GM23338 (cell line): ENCODE results near the gene TDP2. TPM values are rescaled to one million over a fixed set of nuclear protein-coding genes. Genes with fewer than 3 reads are reported as not detected.

Source experiments
- ATAC-seq: fragments of 200-7000 bp; cut with Tn5 transposase; 3 replicates; pipeline ENCODE4 v1.9.1; 2020
- DNase-seq: peaks from one replicate; pipeline ENCODE4 v3.0.0-alpha.2; 2015; ENCODE audit warnings: low spot score
- H2AFZ ChIP-seq: fragments of 200-600 bp; sonication (generic); 2 replicates; pipeline ENCODE4 v1.8.0; 2016; ENCODE audit warnings: antibody characterized with exemption, mild to moderate bottlenecking, moderate library complexity
- H3F3A ChIP-seq: fragments of 200-600 bp; sonication (generic); replicated peaks from 2 replicates; pipeline ENCODE4 v1.8.0; 2017; ENCODE audit warnings: antibody characterized with exemption, mixed run types, low read depth
- H3K27ac ChIP-seq: fragments of 200-600 bp; sonication (generic); 2 replicates; pipeline ENCODE4 v1.6.1; 2016; ENCODE audit warnings: low read depth
- H3K27me3 ChIP-seq: fragments of 200-600 bp; sonication (generic); 2 replicates; pipeline ENCODE4 v1.8.0; 2016; ENCODE audit warnings: mild to moderate bottlenecking, mixed run types, moderate library complexity; ENCODE audit not compliant: insufficient read depth
- H3K36me3 ChIP-seq: fragments of 200-600 bp; sonication (generic); 2 replicates; pipeline ENCODE4 v1.8.0; 2016; ENCODE audit warnings: mild to moderate bottlenecking; ENCODE audit not compliant: insufficient read depth
- H3K4me1 ChIP-seq: fragments of 200-600 bp; sonication (generic); 2 replicates; pipeline ENCODE4 v1.8.0; 2016; ENCODE audit warnings: mild to moderate bottlenecking, moderate library complexity; ENCODE audit not compliant: insufficient read depth
- H3K4me2 ChIP-seq: fragments of 200-600 bp; sonication (generic); 2 replicates; pipeline ENCODE4 v1.7.1; 2017; ENCODE audit warnings: mixed run types
- H3K4me3 ChIP-seq: fragments of 200-600 bp; sonication (generic); 2 replicates; pipeline ENCODE4 v1.6.1; 2016; ENCODE audit warnings: mixed run types
- H3K79me2 ChIP-seq: fragments of 200-600 bp; sonication (generic); replicated peaks from 2 replicates; pipeline ENCODE4 v1.8.0; 2017; ENCODE audit warnings: mild to moderate bottlenecking; ENCODE audit not compliant: insufficient read depth
- H3K9me2 ChIP-seq: fragments of 200-600 bp; sonication (generic); 2 replicates; pipeline ENCODE4 v1.8.0; 2017; ENCODE audit not compliant: insufficient read depth
- H4K20me1 ChIP-seq: fragments of 200-600 bp; sonication (generic); replicated peaks from 2 replicates; pipeline ENCODE4 v1.8.0; 2017; ENCODE audit warnings: mild to moderate bottlenecking; ENCODE audit not compliant: insufficient read depth
- H3K27ac Mint-ChIP-seq: 2 replicates; pipeline ENCODE4 v1.8.0; 2020; ENCODE audit warnings: inconsistent platforms, mild to moderate bottlenecking, moderate library complexity, mixed read lengths
- H3K27me3 Mint-ChIP-seq: 3 replicates; pipeline ENCODE4 v1.8.0; 2022; ENCODE audit warnings: low read depth, mild to moderate bottlenecking, moderate library complexity, mixed read lengths, inconsistent platforms; ENCODE audit not compliant: insufficient read depth, poor library complexity
- H3K36me3 Mint-ChIP-seq: 3 replicates; pipeline ENCODE4 v1.8.0; 2021; ENCODE audit warnings: low read depth, mild to moderate bottlenecking, inconsistent platforms, moderate library complexity, mixed read lengths
- H3K4me1 Mint-ChIP-seq: 3 replicates; pipeline ENCODE4 v1.8.0; 2020; ENCODE audit warnings: mild to moderate bottlenecking, inconsistent platforms, mixed read lengths
- H3K4me3 Mint-ChIP-seq: 3 replicates; pipeline ENCODE4 v1.8.0; 2021; ENCODE audit warnings: moderate library complexity, mild to moderate bottlenecking, inconsistent platforms, mixed read lengths
- H3K9me3 Mint-ChIP-seq: 3 replicates; pipeline ENCODE4 v1.8.0; 2020; ENCODE audit warnings: moderate library complexity, mild to moderate bottlenecking, inconsistent platforms, mixed read lengths
- CREB1 ChIP-seq: fragments of 250-450 bp; sonication (Bioruptor Pico); IDR thresholded peaks from 2 replicates; pipeline ENCODE4 v1.5.0; 2020; ENCODE audit warnings: low read depth, mild to moderate bottlenecking, moderate library complexity
- EZH2 ChIP-seq: fragments of 200-600 bp; sonication (generic); IDR thresholded peaks from one replicate; pipeline ENCODE4 v1.8.0; 2017; ENCODE audit warnings: antibody characterized with exemption, mild to moderate bottlenecking, low read depth; ENCODE audit not compliant: unreplicated experiment
- EZH2phosphoT487 ChIP-seq: fragments of 200-600 bp; sonication (generic); IDR thresholded peaks from one replicate; pipeline ENCODE4 v1.8.1; 2018; ENCODE audit warnings: antibody characterized with exemption; ENCODE audit not compliant: unreplicated experiment
- JUNB ChIP-seq: IDR thresholded peaks from one replicate; pipeline ENCODE4 v1.6.1; 2016; ENCODE audit warnings: antibody characterized with exemption; ENCODE audit not compliant: unreplicated experiment
- NANOG ChIP-seq: IDR thresholded peaks from 2 replicates; pipeline ENCODE4 v1.6.1; 2016; ENCODE audit warnings: antibody characterized with exemption, borderline replicate concordance
- POLR2AphosphoS5 ChIP-seq: IDR thresholded peaks from 2 replicates; pipeline ENCODE4 v1.6.1; 2016; ENCODE audit warnings: antibody characterized with exemption, low read depth
- STAT1 ChIP-seq: IDR thresholded peaks from one replicate; pipeline ENCODE4 v1.6.1; 2016; ENCODE audit warnings: antibody characterized with exemption; ENCODE audit not compliant: unreplicated experiment
- ZNF114 ChIP-seq: fragments of 250-450 bp; sonication (Bioruptor Pico); IDR thresholded peaks from 2 replicates; pipeline ENCODE4 v1.5.0; 2020; ENCODE audit warnings: mild to moderate bottlenecking, moderate library complexity
- ZNF331 ChIP-seq: fragments of 250-450 bp; sonication (Bioruptor Pico); IDR thresholded peaks from 2 replicates; pipeline ENCODE4 v1.5.0; 2020; ENCODE audit warnings: low read depth, mild to moderate bottlenecking, moderate library complexity
- polyA plus RNA-seq: library from polyadenylated mRNA; unstranded; fragments of >200 nt; fragmentation: Nextera tagmentation; extraction: Ambion mirVana; gene quantifications from 2 replicates; pipeline ENCODE4 v1.2.1, GENCODE V29; 2016
- total RNA-seq: library from RNA; depleted of rRNA; stranded (reverse); fragments of >200 nt; shearing (Covaris generic); gene quantifications from 2 replicates; pipeline ENCODE4 v1.2.3, GENCODE V29; 2014
- TF ChIP-seq, protein P1 (sequence below): IDR thresholded peaks from one replicate; pipeline ENCODE4 v1.6.1; 2018; ENCODE audit warnings: antibody characterized with exemption; ENCODE audit not compliant: unreplicated experiment
- TF ChIP-seq, protein P2 (sequence below), 2 experiments: fragments of 200-600 bp in 1 of 2; sonication (generic) in 1 of 2; conservative IDR thresholded peaks; 2 replicates each; pipeline versions ENCODE4 v1.5.1 to v1.6.1; 2016 to 2017; ENCODE audit warnings: antibody characterized with exemption in 2 of 2, low read depth in 2 of 2, mild to moderate bottlenecking in 2 of 2, moderate library complexity in 1 of 2
- TF ChIP-seq, protein P3 (sequence below): IDR thresholded peaks from 2 replicates; pipeline ENCODE4 v1.6.1; 2016; ENCODE audit warnings: antibody characterized with exemption
- TF ChIP-seq, protein P4 (sequence below): fragments of 250-450 bp; sonication (Bioruptor Pico); IDR thresholded peaks from 2 replicates; pipeline ENCODE4 v1.5.0; 2020; ENCODE audit warnings: mild to moderate bottlenecking, moderate library complexity

Gene TDP2
- total and polyA plus RNA-seq, 2 experiments from 2014 or later = 46.8 to 47.8 TPM

DNA sequence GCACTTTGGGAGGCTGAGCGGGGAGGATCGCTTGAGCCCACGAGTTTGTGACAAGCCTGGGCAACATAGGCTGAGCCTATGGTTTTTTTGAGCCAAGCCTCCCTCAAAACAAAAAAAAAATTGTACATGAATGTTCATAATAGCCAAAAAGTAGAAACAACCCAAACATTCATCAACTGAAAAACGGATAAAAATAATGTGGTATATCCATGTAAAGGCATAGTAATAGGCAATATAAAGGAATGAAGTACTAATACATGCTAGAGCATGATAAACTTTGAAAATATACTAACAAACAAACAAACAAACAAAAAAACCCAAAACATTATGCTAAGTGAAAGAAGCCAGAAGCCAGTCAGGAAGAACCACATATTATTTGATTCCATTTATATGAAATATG is 56.0 kb downstream of the TDP2 start:
- Mint-ChIP-seq H3K4me3 (no peak overlapping the region), H3K36me3 (no peaks in the 10 kb centered on the region), H3K27ac (no peak overlapping the region), H3K27me3 (no peaks in the 10 kb centered on the region), H3K4me1 (peaks cover 14% of the 10 kb centered on the region), H3K9me3 (no peaks in the 10 kb centered on the region; the same call in 2 of the 3 replicates)
- H3F3A ChIP-seq = no peaks in the 10 kb centered on the region
- no peak overlapping the region for H3K4me2 ChIP-seq
- no peaks in the 10 kb centered on the region for H3K36me3 ChIP-seq
- H2AFZ ChIP-seq = no peak overlapping the region
- H3K9me2 ChIP-seq = no peaks in the 10 kb centered on the region; the same call in 1 of the 2 replicates
- no peak overlapping the region for H3K4me3 ChIP-seq
- no peaks in the 10 kb centered on the region for H4K20me1 ChIP-seq
- no peak for DNase-seq
- H3K79me2 ChIP-seq = no peaks in the 10 kb centered on the region
- peaks cover 6% of the 10 kb centered on the region; the same call in 1 of the 2 replicates for H3K4me1 ChIP-seq
- TF ChIP-seq ZNF331 (CRISPR knock-in tag) = no peak
- TF ChIP-seq, protein P1, sequence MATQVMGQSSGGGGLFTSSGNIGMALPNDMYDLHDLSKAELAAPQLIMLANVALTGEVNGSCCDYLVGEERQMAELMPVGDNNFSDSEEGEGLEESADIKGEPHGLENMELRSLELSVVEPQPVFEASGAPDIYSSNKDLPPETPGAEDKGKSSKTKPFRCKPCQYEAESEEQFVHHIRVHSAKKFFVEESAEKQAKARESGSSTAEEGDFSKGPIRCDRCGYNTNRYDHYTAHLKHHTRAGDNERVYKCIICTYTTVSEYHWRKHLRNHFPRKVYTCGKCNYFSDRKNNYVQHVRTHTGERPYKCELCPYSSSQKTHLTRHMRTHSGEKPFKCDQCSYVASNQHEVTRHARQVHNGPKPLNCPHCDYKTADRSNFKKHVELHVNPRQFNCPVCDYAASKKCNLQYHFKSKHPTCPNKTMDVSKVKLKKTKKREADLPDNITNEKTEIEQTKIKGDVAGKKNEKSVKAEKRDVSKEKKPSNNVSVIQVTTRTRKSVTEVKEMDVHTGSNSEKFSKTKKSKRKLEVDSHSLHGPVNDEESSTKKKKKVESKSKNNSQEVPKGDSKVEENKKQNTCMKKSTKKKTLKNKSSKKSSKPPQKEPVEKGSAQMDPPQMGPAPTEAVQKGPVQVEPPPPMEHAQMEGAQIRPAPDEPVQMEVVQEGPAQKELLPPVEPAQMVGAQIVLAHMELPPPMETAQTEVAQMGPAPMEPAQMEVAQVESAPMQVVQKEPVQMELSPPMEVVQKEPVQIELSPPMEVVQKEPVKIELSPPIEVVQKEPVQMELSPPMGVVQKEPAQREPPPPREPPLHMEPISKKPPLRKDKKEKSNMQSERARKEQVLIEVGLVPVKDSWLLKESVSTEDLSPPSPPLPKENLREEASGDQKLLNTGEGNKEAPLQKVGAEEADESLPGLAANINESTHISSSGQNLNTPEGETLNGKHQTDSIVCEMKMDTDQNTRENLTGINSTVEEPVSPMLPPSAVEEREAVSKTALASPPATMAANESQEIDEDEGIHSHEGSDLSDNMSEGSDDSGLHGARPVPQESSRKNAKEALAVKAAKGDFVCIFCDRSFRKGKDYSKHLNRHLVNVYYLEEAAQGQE = no peak
- TF ChIP-seq, protein P2, sequence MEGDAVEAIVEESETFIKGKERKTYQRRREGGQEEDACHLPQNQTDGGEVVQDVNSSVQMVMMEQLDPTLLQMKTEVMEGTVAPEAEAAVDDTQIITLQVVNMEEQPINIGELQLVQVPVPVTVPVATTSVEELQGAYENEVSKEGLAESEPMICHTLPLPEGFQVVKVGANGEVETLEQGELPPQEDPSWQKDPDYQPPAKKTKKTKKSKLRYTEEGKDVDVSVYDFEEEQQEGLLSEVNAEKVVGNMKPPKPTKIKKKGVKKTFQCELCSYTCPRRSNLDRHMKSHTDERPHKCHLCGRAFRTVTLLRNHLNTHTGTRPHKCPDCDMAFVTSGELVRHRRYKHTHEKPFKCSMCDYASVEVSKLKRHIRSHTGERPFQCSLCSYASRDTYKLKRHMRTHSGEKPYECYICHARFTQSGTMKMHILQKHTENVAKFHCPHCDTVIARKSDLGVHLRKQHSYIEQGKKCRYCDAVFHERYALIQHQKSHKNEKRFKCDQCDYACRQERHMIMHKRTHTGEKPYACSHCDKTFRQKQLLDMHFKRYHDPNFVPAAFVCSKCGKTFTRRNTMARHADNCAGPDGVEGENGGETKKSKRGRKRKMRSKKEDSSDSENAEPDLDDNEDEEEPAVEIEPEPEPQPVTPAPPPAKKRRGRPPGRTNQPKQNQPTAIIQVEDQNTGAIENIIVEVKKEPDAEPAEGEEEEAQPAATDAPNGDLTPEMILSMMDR (conservative IDR thresholded peaks at IDR 0.05; ENCODE audit: low read depth in 2 of 2) = no peak
- TF ChIP-seq NANOG = no peak
- no peak for TF ChIP-seq ZNF114 (CRISPR knock-in tag)
- TF ChIP-seq CREB1 (CRISPR knock-in tag) = no peak
- TF ChIP-seq EZH2phosphoT487 = no peak
- TF ChIP-seq, protein P3, sequence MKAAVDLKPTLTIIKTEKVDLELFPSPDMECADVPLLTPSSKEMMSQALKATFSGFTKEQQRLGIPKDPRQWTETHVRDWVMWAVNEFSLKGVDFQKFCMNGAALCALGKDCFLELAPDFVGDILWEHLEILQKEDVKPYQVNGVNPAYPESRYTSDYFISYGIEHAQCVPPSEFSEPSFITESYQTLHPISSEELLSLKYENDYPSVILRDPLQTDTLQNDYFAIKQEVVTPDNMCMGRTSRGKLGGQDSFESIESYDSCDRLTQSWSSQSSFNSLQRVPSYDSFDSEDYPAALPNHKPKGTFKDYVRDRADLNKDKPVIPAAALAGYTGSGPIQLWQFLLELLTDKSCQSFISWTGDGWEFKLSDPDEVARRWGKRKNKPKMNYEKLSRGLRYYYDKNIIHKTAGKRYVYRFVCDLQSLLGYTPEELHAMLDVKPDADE = no peak
- no peak for TF ChIP-seq POLR2AphosphoS5
- no peak for TF ChIP-seq STAT1
- no peak for TF ChIP-seq JUNB
- TF ChIP-seq, protein P4, sequence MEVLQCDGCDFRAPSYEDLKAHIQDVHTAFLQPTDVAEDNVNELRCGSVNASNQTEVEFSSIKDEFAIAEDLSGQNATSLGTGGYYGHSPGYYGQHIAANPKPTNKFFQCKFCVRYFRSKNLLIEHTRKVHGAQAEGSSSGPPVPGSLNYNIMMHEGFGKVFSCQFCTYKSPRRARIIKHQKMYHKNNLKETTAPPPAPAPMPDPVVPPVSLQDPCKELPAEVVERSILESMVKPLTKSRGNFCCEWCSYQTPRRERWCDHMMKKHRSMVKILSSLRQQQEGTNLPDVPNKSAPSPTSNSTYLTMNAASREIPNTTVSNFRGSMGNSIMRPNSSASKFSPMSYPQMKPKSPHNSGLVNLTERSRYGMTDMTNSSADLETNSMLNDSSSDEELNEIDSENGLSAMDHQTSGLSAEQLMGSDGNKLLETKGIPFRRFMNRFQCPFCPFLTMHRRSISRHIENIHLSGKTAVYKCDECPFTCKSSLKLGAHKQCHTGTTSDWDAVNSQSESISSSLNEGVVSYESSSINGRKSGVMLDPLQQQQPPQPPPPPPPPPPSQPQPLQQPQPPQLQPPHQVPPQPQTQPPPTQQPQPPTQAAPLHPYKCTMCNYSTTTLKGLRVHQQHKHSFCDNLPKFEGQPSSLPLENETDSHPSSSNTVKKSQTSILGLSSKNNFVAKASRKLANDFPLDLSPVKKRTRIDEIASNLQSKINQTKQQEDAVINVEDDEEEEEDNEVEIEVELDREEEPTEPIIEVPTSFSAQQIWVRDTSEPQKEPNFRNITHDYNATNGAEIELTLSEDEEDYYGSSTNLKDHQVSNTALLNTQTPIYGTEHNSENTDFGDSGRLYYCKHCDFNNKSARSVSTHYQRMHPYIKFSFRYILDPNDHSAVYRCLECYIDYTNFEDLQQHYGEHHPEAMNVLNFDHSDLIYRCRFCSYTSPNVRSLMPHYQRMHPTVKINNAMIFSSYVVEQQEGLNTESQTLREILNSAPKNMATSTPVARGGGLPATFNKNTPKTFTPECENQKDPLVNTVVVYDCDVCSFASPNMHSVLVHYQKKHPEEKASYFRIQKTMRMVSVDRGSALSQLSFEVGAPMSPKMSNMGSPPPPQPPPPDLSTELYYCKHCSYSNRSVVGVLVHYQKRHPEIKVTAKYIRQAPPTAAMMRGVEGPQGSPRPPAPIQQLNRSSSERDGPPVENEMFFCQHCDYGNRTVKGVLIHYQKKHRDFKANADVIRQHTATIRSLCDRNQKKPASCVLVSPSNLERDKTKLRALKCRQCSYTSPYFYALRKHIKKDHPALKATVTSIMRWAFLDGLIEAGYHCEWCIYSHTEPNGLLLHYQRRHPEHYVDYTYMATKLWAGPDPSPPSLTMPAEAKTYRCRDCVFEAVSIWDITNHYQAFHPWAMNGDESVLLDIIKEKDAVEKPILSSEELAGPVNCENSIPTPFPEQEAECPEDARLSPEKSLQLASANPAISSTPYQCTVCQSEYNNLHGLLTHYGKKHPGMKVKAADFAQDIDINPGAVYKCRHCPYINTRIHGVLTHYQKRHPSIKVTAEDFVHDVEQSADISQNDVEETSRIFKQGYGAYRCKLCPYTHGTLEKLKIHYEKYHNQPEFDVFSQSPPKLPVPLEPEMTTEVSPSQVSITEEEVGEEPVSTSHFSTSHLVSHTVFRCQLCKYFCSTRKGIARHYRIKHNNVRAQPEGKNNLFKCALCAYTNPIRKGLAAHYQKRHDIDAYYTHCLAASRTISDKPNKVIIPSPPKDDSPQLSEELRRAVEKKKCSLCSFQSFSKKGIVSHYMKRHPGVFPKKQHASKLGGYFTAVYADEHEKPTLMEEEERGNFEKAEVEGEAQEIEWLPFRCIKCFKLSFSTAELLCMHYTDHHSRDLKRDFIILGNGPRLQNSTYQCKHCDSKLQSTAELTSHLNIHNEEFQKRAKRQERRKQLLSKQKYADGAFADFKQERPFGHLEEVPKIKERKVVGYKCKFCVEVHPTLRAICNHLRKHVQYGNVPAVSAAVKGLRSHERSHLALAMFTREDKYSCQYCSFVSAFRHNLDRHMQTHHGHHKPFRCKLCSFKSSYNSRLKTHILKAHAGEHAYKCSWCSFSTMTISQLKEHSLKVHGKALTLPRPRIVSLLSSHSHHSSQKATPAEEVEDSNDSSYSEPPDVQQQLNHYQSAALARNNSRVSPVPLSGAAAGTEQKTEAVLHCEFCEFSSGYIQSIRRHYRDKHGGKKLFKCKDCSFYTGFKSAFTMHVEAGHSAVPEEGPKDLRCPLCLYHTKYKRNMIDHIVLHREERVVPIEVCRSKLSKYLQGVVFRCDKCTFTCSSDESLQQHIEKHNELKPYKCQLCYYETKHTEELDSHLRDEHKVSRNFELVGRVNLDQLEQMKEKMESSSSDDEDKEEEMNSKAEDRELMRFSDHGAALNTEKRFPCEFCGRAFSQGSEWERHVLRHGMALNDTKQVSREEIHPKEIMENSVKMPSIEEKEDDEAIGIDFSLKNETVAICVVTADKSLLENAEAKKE (CRISPR knock-in tag) = no peak
- TF ChIP-seq EZH2 = no peak
- no peaks in the 10 kb centered on the region for H3K27me3 ChIP-seq
- no peak for ATAC-seq
- no peak overlapping the region for H3K27ac ChIP-seq
